GM19023 (cell line): ENCODE measurements around the gene ARIH2.
A peak's percentile ranks its signal among the peaks of the same experiment; 100 is the strongest.
"Not testable (repeated sequence)": the region's sequence is repeated elsewhere in the genome, so short reads cannot be mapped to it uniquely, and the experiment has no call there.

Source experiments
- ATAC-seq: cut with Tn5 transposase; IDR thresholded peaks from one replicate; pipeline ENCODE4 v1.9.1; 2021; ENCODE audit warnings: mild to moderate bottlenecking, moderate library complexity; ENCODE audit not compliant: unreplicated experiment

Gene ARIH2

DNA sequence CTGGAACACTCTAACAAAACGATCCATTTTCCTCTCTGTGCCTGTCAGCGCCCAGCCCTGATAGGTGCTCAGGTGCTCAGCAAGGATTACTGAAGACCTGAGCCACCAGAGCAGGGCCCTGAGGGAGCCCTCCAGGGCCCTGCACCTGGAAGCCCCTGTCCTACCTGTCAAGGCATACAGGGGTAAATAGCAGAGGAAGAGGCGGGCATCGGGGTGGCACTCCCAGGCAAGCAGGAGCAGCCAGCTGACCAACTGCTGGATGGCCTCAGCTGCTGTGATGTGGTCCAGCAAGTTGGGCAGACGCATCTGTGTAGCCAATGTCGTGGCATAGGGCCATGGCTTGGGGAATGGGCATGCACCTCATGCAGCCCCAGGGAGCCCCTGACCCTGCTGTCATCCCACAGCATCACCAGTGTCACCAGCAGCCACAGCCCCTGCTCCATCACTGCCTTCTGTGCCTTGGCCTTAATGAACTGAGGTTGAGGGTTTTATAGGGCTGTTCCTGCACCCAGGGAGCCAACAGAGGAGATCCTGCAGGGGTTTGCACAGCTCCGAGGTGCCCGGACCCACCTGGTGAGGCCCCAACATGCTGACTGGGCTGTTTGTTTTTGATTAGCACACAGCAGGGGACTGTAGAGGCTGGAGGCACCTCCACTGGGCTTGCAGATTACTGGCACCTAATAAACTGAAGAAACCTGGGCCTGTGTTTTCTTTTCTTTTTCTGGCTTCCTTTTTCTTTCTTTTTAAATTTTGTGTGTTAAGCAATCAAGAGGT lies 80.6 kb downstream of the ARIH2 start:
- no peak for ATAC-seq

DNA sequence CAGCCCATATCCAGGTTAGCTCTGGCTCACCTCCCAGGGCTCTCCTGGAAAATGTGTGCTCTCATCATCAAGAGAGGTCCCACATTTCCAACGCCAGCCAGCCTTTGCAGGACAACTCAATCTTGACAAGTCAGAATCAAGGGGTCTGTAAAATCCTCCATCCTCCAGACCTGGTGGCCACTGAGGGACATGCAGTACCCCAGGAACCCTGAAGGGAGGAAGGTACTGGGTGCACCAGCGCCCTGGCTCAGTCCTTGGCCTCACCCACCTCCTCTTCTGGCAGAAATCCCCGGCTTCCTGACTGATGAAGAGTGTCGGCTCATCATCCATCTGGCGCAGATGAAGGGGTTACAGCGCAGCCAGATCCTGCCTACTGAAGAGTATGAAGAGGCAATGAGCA lies 82.5 kb downstream of the ARIH2 start:
- no peak for ATAC-seq

DNA sequence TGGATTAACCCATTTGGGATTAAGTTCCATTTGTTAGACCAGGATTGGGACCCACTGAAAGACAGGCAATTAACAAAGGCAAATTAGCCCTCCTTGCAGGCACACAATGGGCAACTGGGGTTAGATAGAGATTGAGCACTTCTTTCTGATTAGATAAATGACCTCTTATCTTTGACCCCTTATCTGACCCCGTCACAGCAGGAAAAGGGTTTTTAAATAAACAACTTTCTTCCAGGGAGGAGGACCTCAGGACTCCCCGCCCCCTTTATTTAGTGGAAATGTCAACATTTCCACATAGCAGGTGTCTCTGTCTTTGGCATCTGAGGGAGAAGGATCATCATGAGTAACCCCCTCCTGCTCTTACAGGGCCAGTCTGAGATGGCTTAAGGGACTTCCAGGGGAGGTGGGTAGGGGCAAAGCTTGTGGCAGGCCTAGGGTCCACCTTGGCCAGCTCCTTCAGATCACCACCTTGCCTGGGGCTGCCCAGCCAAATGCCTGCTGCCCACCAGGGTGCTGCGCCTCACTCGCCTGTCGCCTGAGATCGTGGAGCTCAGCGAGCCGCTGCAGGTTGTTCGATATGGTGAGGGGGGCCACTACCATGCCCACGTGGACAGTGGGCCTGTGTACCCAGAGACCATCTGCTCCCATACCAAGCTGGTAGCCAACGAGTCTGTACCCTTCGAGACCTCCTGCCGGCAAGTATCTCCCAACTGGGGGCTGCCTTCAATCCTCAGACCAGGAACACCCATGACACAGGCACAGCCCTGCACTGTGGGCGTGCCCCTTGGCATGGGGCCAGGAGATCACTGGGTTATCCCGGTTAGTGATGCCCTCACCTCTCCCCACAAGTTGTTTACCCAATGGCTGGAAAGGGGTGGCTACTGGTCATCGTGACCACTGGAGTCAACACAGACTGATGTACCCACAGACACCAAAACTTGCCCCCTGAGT lies 86.0 kb downstream of the ARIH2 start:
- no peak for ATAC-seq

DNA sequence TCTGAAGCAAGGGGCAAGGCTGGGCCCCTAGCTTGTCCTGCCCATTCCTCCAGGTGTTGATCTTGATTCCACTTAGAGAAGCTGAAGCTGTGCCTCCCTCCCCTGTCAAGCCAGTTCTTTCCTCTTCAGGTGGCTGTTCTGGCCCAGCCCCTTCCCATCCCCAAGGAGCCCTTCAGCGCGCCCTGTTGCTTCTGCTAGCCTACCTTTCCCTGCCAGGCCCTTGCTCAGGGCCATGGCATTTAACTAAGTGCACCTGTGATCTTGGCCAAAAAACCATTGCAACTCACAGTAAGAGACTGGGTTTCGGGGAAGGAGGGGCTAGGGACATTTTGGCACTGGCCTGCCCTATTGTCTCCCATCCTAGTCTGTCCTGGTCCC lies 86.7 kb downstream of the ARIH2 start:
- ATAC-seq = no peak

DNA sequence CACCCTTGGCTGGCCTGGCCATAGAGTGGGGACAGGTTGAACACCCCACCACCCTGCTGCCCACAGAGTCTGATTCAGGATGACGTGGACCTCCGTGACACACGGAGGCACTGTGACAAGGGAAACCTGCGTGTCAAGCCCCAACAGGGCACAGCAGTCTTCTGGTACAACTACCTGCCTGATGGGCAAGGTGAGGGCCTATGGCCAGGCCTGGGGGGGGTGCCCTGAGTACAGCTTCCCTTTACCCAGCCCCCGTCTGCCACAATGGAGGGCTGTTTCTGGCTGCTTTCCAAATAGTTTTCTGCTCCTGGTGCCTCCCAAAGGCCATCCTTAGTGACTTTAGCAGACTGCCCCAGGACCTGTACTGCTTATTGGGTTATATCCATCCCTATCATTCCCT lies 87.4 kb downstream of the ARIH2 start:
- no peak for ATAC-seq

DNA sequence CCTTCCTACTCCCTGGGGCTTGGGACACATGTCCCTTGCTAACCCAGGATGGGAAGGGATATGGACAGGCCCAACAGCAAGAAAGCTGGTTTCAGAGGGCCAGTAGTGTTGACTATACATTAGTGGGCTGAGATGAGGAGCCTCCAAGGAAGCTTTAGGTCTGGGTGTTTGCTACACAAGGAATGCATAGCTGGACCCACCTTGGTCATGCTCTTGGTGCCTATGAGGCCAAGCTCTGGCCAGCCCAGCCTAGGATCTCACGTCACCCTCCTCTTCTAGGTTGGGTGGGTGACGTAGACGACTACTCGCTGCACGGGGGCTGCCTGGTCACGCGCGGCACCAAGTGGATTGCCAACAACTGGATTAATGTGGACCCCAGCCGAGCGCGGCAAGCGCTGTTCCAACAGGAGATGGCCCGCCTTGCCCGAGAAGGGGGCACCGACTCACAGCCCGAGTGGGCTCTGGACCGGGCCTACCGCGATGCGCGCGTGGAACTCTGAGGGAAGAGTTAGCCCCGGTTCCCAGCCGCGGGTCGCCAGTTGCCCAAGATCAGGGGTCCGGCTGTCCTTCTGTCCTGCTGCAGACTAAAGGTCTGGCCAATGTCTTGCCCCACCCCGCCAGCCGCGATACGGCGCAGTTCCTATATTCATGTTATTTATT lies 87.9 kb downstream of the ARIH2 start:
- ATAC-seq = no peak

DNA sequence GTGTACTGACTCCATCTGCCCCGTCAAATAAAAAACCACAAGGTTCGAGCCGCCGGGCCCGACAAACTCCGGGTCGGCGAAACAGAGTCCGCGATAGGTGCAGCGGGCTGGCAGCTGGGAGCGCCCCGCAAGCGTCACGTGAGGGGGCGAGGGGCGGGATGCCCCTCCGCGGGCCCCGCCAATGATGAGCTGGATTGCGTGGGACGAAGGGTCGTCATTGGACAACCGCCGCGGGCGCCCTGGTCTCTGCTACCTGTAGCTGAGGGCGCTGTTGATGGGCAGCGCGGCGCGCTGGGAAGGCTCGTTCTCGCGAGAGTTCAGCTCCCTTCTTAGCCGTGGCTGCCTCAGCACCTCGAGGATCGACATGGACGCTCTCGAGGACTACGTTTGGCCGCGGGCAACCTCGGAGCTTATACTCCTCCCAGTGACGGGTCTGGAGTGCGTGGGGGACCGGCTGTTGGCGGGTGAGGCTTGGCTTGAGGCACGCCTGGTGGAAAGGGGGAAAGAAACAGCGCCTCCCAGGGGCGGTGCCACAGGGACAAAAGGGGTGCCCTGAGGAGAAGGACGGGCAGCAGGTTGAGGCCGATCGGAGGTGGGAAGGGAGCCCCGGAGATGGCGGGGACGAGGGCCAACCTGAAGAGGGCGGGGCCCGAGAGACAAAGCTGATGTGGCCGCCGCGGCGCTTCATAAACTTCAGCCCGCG lies 88.6 kb downstream of the ARIH2 start, which contains the start of gene WDR6:
WDR6 (plus strand) TSS at position 324 of the 703 bp plus-strand sequence; CDS start at position 365, 41 bp downstream.
- peak; percentile 89 for ATAC-seq

DNA sequence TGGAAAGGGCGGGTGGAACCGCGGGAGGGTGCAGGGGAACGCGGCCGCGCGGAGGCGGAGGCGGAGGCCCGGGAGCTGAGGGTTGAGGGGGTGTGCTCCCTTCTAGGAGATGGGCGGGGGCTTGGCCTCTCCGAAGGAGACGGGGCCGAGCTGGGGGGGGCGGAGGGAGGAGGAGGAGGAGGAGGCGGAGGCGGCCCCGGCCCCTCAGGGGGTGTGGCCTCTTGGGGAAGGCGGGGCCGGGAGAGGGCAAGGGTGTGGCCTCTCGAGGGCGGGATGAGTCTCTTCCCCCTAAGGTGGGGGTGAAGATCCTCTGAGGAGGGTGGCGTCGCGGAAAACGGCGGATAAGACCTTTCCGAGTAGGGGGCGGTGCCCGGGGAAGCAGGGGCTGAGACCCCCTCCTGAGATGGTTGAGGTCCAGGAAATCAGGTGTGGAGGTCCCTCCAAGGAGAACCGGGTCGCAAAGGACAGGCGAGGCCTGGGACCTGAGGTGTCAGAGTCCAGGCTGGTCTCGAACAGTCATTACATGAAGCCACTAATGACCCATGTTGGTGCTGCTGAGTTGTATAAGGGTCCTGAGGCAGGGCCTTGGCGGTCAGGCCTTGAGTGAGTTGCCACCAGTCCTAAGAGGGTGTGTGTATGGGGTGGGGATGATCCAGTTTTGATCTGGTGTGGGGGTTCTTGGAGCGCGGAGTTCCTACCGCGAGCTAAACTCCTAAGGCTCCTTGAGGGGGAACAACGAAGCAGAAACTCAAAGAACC lies 89.3 kb downstream of the ARIH2 start:
- ATAC-seq = peak; percentile 37

DNA sequence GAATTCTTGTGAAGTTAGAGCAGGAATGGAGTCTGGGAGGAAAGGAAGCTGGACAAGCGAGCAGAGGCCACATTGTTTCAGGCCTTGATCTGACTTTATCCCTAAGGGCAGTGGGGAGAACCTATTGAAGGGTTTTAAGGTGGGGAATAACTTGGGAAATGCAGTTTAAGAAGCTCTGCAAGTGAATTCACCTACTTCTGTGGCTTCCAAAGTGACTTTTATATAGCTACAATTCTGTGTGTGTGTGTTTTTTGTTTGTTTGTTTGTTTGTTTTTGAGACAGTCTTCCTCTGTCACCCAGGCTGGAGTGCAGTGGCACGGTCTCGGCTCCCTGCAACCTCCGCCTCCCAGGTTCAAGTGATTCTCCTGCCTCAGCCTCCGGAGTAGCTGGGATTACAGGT lies 90.0 kb downstream of the ARIH2 start:
- ATAC-seq = not testable (repeated sequence)

DNA sequence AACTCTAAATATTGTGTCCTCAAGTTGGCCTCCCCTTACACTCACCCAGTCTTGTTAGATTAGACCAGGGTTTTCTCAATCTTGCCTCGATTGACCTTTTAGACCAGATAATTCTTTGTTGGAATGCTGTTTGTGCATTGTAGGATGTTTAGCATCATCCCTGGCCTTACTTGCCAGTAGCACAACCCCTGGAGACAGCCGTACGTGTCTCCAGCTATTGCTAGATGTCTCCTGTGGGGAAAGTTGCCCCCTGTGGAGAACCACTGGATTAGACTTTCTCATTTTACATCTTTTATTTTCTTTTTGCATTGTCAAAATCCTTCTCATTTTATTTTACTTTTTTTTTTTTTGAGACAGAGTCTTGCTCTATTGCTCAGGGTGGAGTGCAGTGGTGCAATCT lies 90.8 kb downstream of the ARIH2 start:
- no peak for ATAC-seq

DNA sequence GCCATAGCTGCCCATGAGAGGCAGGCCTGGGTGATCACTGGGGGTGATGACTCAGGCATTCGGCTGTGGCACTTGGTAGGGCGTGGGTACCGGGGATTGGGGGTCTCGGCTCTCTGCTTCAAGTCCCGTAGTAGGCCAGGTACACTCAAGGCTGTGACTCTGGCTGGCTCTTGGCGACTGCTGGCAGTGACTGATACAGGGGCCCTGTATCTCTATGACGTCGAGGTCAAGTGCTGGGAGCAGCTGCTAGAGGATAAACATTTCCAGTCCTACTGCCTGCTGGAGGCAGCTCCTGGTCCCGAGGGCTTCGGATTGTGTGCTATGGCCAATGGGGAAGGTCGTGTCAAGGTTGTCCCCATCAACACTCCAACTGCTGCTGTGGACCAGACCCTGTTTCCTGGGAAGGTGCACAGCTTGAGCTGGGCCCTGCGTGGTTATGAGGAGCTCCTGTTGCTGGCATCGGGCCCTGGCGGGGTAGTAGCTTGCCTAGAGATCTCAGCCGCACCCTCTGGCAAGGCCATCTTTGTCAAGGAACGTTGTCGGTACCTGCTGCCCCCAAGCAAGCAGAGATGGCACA lies 93.9 kb downstream of the ARIH2 start:
- ATAC-seq = no peak

DNA sequence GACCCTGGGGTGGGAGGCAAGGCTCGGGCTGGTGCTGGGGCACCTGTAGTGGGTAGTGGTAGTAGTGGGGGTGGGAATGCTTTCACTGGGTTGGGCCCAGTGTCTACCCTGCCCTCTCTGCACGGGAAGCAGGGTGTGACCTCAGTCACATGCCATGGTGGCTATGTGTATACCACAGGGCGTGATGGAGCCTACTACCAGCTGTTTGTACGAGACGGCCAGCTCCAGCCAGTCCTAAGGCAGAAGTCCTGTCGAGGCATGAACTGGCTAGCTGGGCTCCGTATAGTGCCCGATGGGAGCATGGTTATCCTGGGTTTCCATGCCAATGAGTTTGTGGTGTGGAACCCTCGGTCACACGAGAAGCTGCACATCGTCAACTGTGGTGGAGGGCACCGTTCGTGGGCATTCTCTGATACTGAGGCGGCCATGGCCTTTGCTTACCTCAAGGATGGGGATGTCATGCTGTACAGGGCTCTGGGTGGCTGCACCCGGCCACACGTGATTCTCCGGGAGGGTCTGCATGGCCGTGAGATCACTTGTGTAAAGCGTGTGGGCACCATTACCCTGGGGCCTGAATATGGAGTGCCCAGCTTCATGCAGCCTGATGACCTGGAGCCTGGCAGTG lies 94.6 kb downstream of the ARIH2 start:
- ATAC-seq = no peak

DNA sequence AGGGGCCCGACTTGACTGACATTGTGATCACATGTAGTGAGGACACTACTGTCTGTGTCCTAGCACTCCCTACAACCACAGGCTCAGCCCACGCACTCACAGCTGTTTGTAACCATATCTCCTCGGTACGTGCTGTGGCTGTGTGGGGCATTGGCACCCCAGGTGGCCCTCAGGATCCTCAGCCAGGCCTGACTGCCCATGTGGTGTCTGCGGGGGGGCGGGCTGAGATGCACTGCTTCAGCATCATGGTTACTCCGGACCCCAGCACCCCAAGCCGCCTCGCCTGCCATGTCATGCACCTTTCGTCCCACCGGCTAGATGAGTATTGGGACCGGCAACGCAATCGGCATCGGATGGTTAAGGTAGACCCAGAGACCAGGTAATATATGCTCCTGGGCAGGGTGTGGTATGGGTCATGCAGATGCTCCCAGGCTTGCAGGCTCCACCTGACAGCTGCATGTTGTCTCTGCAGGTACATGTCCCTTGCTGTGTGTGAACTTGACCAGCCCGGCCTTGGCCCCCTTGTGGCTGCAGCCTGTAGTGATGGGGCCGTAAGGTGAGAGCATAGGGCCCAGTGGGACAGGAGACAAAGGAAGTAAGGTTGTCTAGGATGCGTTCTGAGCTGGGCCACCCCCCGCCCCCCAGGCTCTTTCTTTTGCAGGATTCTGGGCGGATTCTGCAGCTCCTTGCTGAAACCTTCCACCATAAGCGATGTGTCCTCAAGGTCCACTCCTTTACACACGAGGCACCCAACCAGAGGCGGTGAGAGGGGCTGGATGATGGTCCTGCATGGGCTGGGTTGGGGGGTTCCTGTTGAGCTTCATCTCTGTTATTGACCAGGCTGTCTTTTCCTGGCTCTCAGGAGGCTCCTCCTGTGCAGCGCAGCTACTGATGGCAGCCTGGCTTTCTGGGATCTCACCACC lies 95.4 kb downstream of the ARIH2 start:
- no peak for ATAC-seq

DNA sequence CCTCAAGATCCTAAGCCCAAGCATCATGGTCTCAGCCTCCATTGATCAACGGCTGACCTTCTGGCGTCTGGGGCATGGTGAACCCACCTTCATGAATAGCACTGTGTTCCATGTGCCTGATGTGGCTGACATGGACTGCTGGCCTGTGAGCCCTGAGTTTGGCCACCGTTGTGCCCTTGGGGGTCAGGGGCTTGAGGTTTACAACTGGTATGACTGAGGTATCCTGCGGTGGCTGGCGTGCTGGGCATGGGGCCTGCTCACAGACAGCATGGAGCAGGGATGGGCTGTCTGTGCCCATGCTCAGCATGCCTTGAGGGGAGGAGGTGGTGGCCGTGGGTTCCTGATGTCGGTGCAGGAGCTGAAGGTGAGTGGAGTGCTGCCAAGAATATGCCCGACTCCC lies 96.4 kb downstream of the ARIH2 start:
- ATAC-seq = no peak

DNA sequence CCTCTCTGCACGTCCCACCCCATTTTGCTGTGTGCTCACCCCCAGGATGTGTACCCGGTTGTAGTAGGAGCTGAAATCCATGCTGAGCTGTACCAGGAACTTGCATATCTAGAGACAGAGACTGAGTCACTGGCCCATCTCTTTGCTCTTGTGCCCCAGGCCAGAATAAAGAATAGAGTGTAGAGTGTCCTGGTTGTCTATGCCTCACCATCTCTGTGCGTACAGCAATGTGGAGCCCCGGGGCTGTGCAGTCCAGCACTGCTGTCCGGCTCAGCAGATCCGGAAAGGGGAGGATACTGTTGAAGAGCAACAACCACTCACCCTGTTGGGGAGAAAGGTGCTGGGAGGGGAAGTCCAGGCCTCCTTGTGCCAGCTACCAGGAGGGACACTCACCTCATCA lies 97.1 kb downstream of the ARIH2 start:
- ATAC-seq = no peak

DNA sequence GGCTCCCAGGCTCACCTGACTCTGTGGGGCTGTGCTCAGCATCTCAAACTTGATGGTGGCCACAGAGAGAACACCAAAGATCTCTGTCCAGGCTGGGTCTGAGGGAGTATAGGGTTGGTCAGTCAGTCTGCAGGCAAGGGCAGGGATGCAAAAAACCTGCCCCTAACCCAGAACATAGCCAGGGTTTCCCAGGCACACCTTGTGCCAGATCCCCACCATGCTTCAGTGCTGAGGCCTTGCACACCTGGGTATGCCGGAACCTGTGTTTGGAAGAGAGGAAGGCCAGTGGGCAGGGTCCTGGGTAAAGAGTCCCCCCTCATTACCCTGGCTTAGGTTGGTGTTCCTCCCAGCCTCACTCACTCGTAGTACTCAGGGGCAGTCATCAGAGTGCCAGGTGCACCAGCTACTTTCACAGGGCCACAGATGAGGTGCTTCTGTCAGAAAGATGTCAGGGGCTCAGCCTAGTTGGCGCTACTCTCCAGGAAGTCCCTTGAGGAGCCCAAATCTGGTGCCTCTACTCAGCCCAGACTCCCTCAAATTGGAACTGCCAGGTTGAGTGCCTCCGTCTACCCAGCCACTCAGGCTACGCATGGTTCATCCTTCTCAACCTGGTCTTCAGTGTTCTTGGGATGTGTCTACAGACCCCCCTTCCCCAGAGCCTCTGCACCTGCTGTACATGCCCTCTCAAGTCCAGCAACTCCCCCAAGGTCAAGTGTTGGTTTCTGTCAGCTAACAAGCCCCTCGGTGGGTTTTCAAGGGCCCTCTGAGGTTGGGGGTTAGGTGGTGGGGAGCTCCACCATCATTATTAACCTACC lies 98.0 kb downstream of the ARIH2 start:
- no peak for ATAC-seq

DNA sequence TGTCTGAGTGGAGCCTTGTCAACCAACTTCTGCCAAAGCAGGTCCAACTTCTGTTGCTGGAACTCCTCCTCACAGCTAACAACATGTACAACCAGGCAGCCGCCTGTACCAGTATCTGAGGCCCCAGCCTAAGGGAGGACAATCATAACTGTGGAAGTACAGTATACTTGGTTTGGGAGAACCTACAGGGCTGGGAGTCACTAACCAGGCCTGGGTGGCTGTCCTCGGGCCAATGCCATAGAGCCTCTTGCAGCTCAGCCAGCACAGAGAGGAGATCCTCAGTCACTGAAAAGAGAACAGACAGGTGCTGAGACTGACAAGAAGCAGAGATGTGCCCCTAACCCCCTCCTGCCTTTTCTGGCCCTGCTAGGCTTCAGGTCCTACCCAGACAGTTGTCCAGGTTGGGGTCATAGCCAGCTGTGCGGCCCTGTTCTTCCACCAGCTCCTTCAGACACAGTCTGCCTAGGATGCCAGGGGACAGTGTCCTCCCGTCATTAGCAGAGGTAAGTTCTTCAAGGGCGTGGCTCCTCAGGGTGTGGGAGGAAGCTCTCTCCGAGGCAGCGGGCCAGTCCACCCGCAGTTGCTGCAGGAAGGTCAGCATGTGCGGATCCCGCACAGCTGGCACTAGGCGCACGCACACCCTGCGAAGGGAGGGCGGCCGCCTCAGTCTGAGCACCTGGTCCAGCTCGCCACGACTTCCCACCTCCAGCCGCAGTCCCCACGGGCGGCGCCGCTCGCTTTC lies 98.8 kb downstream of the ARIH2 start:
- ATAC-seq = no peak
